AG08395 (cell line): Measurements from ENCODE around the gene AQP5.

Experiments used
- DNase-seq: peaks from one replicate; pipeline ENCODE4 v3.0.0; 2012; ENCODE audit warnings: mixed read lengths, low spot score

The AQP5 gene

GRCh38 chr12:49950273-49951251, 11.1 kb upstream of the AQP5 start, which contains the start of gene AQP2:
TSS of gene AQP2 (plus strand) at chr12:49950737. CDS start at chr12:49950831, 94 bp downstream.
- no peak for DNase-seq

GRCh38 chr12:49951411-49952240, 10.0 kb upstream of the AQP5 start:
- DNase-seq: no peak

- no peak for DNase-seq
Observed at GRCh38 chr12:49952391-49953055, 9.1 kb upstream of the AQP5 start.

- DNase-seq: no peak
Observed at GRCh38 chr12:49953151-49953550, 8.5 kb upstream of the AQP5 start.

GRCh38 chr12:49953961-49954846, 7.5 kb upstream of the AQP5 start:
- DNase-seq: no peak

- no peak for DNase-seq
Observed at GRCh38 chr12:49954863-49955830, 6.5 kb upstream of the AQP5 start.

GRCh38 chr12:49955899-49956662, 5.6 kb upstream of the AQP5 start:
- no peak for DNase-seq

- no peak for DNase-seq
Observed at GRCh38 chr12:49956663-49957569, 4.8 kb upstream of the AQP5 start.

- no peak for DNase-seq
Observed at GRCh38 chr12:49957570-49957967, 4.1 kb upstream of the AQP5 start.

- no peak for DNase-seq
Observed at GRCh38 chr12:49959685-49960473, 1.8 kb upstream of the AQP5 start.

GRCh38 chr12:49960474-49961110, 1.1 kb upstream of the AQP5 start:
- DNase-seq: no peak

GRCh38 chr12:49961993-49962764, 507 bp downstream of the AQP5 start:
- DNase-seq: no peak

- no peak for DNase-seq
Observed at GRCh38 chr12:49962861-49963765, 1.4 kb downstream of the AQP5 start.

- no peak for DNase-seq
Observed at GRCh38 chr12:49963976-49964815, 2.5 kb downstream of the AQP5 start.
